GM23338 (cell line): ENCODE results near the gene SETBP1. TPM values are rescaled to one million over a fixed set of nuclear protein-coding genes. Genes with fewer than 3 reads are reported as not detected.

Source experiments
- ATAC-seq: fragments of 200-7000 bp; cut with Tn5 transposase; 3 replicates; pipeline ENCODE4 v1.9.1; 2020
- DNase-seq: peaks from one replicate; pipeline ENCODE4 v3.0.0-alpha.2; 2015; ENCODE audit warnings: low spot score
- H2AFZ ChIP-seq: fragments of 200-600 bp; sonication (generic); 2 replicates; pipeline ENCODE4 v1.8.0; 2016; ENCODE audit warnings: antibody characterized with exemption, mild to moderate bottlenecking, moderate library complexity
- H3F3A ChIP-seq: fragments of 200-600 bp; sonication (generic); replicated peaks from 2 replicates; pipeline ENCODE4 v1.8.0; 2017; ENCODE audit warnings: antibody characterized with exemption, mixed run types, low read depth
- H3K27ac ChIP-seq: fragments of 200-600 bp; sonication (generic); 2 replicates; pipeline ENCODE4 v1.6.1; 2016; ENCODE audit warnings: low read depth
- H3K27me3 ChIP-seq: fragments of 200-600 bp; sonication (generic); 2 replicates; pipeline ENCODE4 v1.8.0; 2016; ENCODE audit warnings: mild to moderate bottlenecking, mixed run types, moderate library complexity; ENCODE audit not compliant: insufficient read depth
- H3K36me3 ChIP-seq: fragments of 200-600 bp; sonication (generic); 2 replicates; pipeline ENCODE4 v1.8.0; 2016; ENCODE audit warnings: mild to moderate bottlenecking; ENCODE audit not compliant: insufficient read depth
- H3K4me1 ChIP-seq: fragments of 200-600 bp; sonication (generic); 2 replicates; pipeline ENCODE4 v1.8.0; 2016; ENCODE audit warnings: mild to moderate bottlenecking, moderate library complexity; ENCODE audit not compliant: insufficient read depth
- H3K4me2 ChIP-seq: fragments of 200-600 bp; sonication (generic); 2 replicates; pipeline ENCODE4 v1.7.1; 2017; ENCODE audit warnings: mixed run types
- H3K4me3 ChIP-seq: fragments of 200-600 bp; sonication (generic); 2 replicates; pipeline ENCODE4 v1.6.1; 2016; ENCODE audit warnings: mixed run types
- H3K79me2 ChIP-seq: fragments of 200-600 bp; sonication (generic); replicated peaks from 2 replicates; pipeline ENCODE4 v1.8.0; 2017; ENCODE audit warnings: mild to moderate bottlenecking; ENCODE audit not compliant: insufficient read depth
- H3K9me2 ChIP-seq: fragments of 200-600 bp; sonication (generic); 2 replicates; pipeline ENCODE4 v1.8.0; 2017; ENCODE audit not compliant: insufficient read depth
- H4K20me1 ChIP-seq: fragments of 200-600 bp; sonication (generic); replicated peaks from 2 replicates; pipeline ENCODE4 v1.8.0; 2017; ENCODE audit warnings: mild to moderate bottlenecking; ENCODE audit not compliant: insufficient read depth
- H3K27ac Mint-ChIP-seq: 2 replicates; pipeline ENCODE4 v1.8.0; 2020; ENCODE audit warnings: inconsistent platforms, mild to moderate bottlenecking, moderate library complexity, mixed read lengths
- H3K27me3 Mint-ChIP-seq: 3 replicates; pipeline ENCODE4 v1.8.0; 2022; ENCODE audit warnings: low read depth, mild to moderate bottlenecking, moderate library complexity, mixed read lengths, inconsistent platforms; ENCODE audit not compliant: insufficient read depth, poor library complexity
- H3K36me3 Mint-ChIP-seq: 3 replicates; pipeline ENCODE4 v1.8.0; 2021; ENCODE audit warnings: low read depth, mild to moderate bottlenecking, inconsistent platforms, moderate library complexity, mixed read lengths
- H3K4me1 Mint-ChIP-seq: 3 replicates; pipeline ENCODE4 v1.8.0; 2020; ENCODE audit warnings: mild to moderate bottlenecking, inconsistent platforms, mixed read lengths
- H3K4me3 Mint-ChIP-seq: 3 replicates; pipeline ENCODE4 v1.8.0; 2021; ENCODE audit warnings: moderate library complexity, mild to moderate bottlenecking, inconsistent platforms, mixed read lengths
- H3K9me3 Mint-ChIP-seq: 3 replicates; pipeline ENCODE4 v1.8.0; 2020; ENCODE audit warnings: moderate library complexity, mild to moderate bottlenecking, inconsistent platforms, mixed read lengths
- CREB1 ChIP-seq: fragments of 250-450 bp; sonication (Bioruptor Pico); IDR thresholded peaks from 2 replicates; pipeline ENCODE4 v1.5.0; 2020; ENCODE audit warnings: low read depth, mild to moderate bottlenecking, moderate library complexity
- CTCF ChIP-seq, 2 experiments: fragments of 200-600 bp in 1 of 2; sonication (generic) in 1 of 2; conservative IDR thresholded peaks; 2 replicates each; pipeline versions ENCODE4 v1.5.1 to v1.6.1; 2016 to 2017; ENCODE audit warnings: antibody characterized with exemption in 2 of 2, low read depth in 2 of 2, mild to moderate bottlenecking in 2 of 2, moderate library complexity in 1 of 2
- ETS1 ChIP-seq: IDR thresholded peaks from 2 replicates; pipeline ENCODE4 v1.6.1; 2016; ENCODE audit warnings: antibody characterized with exemption
- EZH2 ChIP-seq: fragments of 200-600 bp; sonication (generic); IDR thresholded peaks from one replicate; pipeline ENCODE4 v1.8.0; 2017; ENCODE audit warnings: antibody characterized with exemption, mild to moderate bottlenecking, low read depth; ENCODE audit not compliant: unreplicated experiment
- EZH2phosphoT487 ChIP-seq: fragments of 200-600 bp; sonication (generic); IDR thresholded peaks from one replicate; pipeline ENCODE4 v1.8.1; 2018; ENCODE audit warnings: antibody characterized with exemption; ENCODE audit not compliant: unreplicated experiment
- JUNB ChIP-seq: IDR thresholded peaks from one replicate; pipeline ENCODE4 v1.6.1; 2016; ENCODE audit warnings: antibody characterized with exemption; ENCODE audit not compliant: unreplicated experiment
- NANOG ChIP-seq: IDR thresholded peaks from 2 replicates; pipeline ENCODE4 v1.6.1; 2016; ENCODE audit warnings: antibody characterized with exemption, borderline replicate concordance
- POLR2AphosphoS5 ChIP-seq: IDR thresholded peaks from 2 replicates; pipeline ENCODE4 v1.6.1; 2016; ENCODE audit warnings: antibody characterized with exemption, low read depth
- REST ChIP-seq: IDR thresholded peaks from one replicate; pipeline ENCODE4 v1.6.1; 2018; ENCODE audit warnings: antibody characterized with exemption; ENCODE audit not compliant: unreplicated experiment
- STAT1 ChIP-seq: IDR thresholded peaks from one replicate; pipeline ENCODE4 v1.6.1; 2016; ENCODE audit warnings: antibody characterized with exemption; ENCODE audit not compliant: unreplicated experiment
- ZNF114 ChIP-seq: fragments of 250-450 bp; sonication (Bioruptor Pico); IDR thresholded peaks from 2 replicates; pipeline ENCODE4 v1.5.0; 2020; ENCODE audit warnings: mild to moderate bottlenecking, moderate library complexity
- ZNF331 ChIP-seq: fragments of 250-450 bp; sonication (Bioruptor Pico); IDR thresholded peaks from 2 replicates; pipeline ENCODE4 v1.5.0; 2020; ENCODE audit warnings: low read depth, mild to moderate bottlenecking, moderate library complexity
- ZNF462 ChIP-seq: fragments of 250-450 bp; sonication (Bioruptor Pico); IDR thresholded peaks from 2 replicates; pipeline ENCODE4 v1.5.0; 2020; ENCODE audit warnings: mild to moderate bottlenecking, moderate library complexity
- polyA plus RNA-seq: library from polyadenylated mRNA; unstranded; fragments of >200 nt; fragmentation: Nextera tagmentation; extraction: Ambion mirVana; gene quantifications from 2 replicates; pipeline ENCODE4 v1.2.1, GENCODE V29; 2016
- total RNA-seq: library from RNA; depleted of rRNA; stranded (reverse); fragments of >200 nt; shearing (Covaris generic); gene quantifications from 2 replicates; pipeline ENCODE4 v1.2.3, GENCODE V29; 2014

The SETBP1 gene
- total and polyA plus RNA-seq, 2 experiments from 2014 or later: 1.6 to 5.5 TPM

- Histone ChIP-seq H2AFZ (peak overlapping the region; percentile 49; the same call in 1 of the 2 replicates), H3K4me2 (peak overlapping the region; percentile 89), H3K9me2 (no peaks in the 10 kb centered on the region), H3K27me3 (peaks cover 14% of the 10 kb centered on the region), H3K4me3 (peak overlapping the region; percentile 93), H3K36me3 (no peaks in the 10 kb centered on the region), H3K27ac (peak overlapping the region; percentile 86), H3F3A (0 out of 2 replicates have a peak, but pooled peaks cover 6% of the 10 kb centered on the region), H4K20me1 (no peaks in the 10 kb centered on the region), H3K4me1 (peaks cover 25% of the 10 kb centered on the region), H3K79me2 (peaks cover 34% of the 10 kb centered on the region)
- DNase-seq (peak; percentile 68), ATAC-seq (peak; percentile 28)
- no peak overlapping the region for H3K4me3 Mint-ChIP-seq
- H3K4me1 Mint-ChIP-seq: peaks cover 12% of the 10 kb centered on the region; the same call in 2 of the 3 replicates
- H3K27me3 Mint-ChIP-seq: peaks cover 4% of the 10 kb centered on the region
- H3K36me3 Mint-ChIP-seq: no peaks in the 10 kb centered on the region; the same call in 2 of the 3 replicates
- H3K9me3 Mint-ChIP-seq: no peaks in the 10 kb centered on the region
- no peak overlapping the region for H3K27ac Mint-ChIP-seq
- TF ChIP-seq CREB1 (no peak), STAT1 (no peak), ETS1 (no peak), ZNF331 (CRISPR knock-in tag) (no peak), NANOG (no peak; the same call in 1 of the 2 replicates), EZH2phosphoT487 (no peak), REST (no peak), ZNF462 (CRISPR knock-in tag) (no peak), ZNF114 (CRISPR knock-in tag) (no peak), JUNB (no peak), CTCF (conservative IDR thresholded peaks at IDR 0.05; ENCODE audit: low read depth in 2 of 2) (no peak), EZH2 (no peak), POLR2AphosphoS5 (no peak)
These were observed 1.6 kb downstream of the SETBP1 start for GRCh38 chr18:44682201-44682870.
